K562 (cell line): ENCODE results near the gene AMFR. TPM values are rescaled to one million over a fixed set of nuclear protein-coding genes. Genes with fewer than 3 reads are reported as not detected.
A peak's percentile ranks its signal among the peaks of the same experiment; 100 is the strongest.

ENCODE experiments used
- ATAC-seq: fragments of 200-7000 bp; cut with Tn5 transposase; 3 replicates; pipeline ENCODE4 v1.9.1; 2020; ENCODE audit warnings: moderate library complexity
- BruUV-seq: library from RNA; stranded (reverse); fragments of 400-500 nt; replicated peaks from 2 replicates; lab custom pipeline; 2021; lab: Mats Ljungman, UMichigan
- CTCF ChIA-PET: fragments of 300-600 bp; formaldehyde crosslinking; extraction: SDS; loops from one replicate; lab custom pipeline; 2021; ENCODE audit warnings: low intra/inter-chr PET ratio; lab: Yijun Ruan, JAX
- POLR2A ChIA-PET: fragments of 300-600, 350-650 bp; sonication (Branson Sonifier 250); formaldehyde crosslinking; extraction: SDS; loops from one replicate; lab custom pipeline; 2021; ENCODE audit warnings: antibody characterized with exemption, inconsistent platforms; lab: Yijun Ruan, JAX
- DNase-seq, 4 experiments: peaks; one replicate each; pipeline versions ENCODE4 v3.0.0 to v3.0.0-alpha.2; 2011 to 2018; ENCODE audit warnings: low spot score in 3 of 4, mixed read lengths in 3 of 4; ENCODE audit errors: extremely low read depth in 1 of 4
- FAIRE-seq: peaks from 2 replicates; lab custom pipeline; 2011; peaks lifted over from hg19 to GRCh38; lab: Jason Lieb, UNC
- H2AFZ ChIP-seq: 2 replicates; pipeline ENCODE4 v1.6.0; 2011; ENCODE audit warnings: low read depth, low read length, control low read depth, inconsistent platforms
- H3K27ac ChIP-seq: fragments of 200-600 bp; 3 replicates; pipeline ENCODE4 v1.8.0; 2011; ENCODE audit warnings: low read depth, mild to moderate bottlenecking, control low read depth, inconsistent platforms, low read length, moderate library complexity, mixed read lengths; ENCODE audit errors: extremely low read depth
- H3K27me3 ChIP-seq, 2 experiments: fragments of 300-600 bp in 1 of 2; 2 replicates in 1 of 2; 3 replicates in 1 of 2; pipeline versions ENCODE4 v1.6.0 to v1.8.0; 2011; ENCODE audit warnings: inconsistent platforms in 2 of 2, low read length in 2 of 2, mild to moderate bottlenecking in 1 of 2, mixed read lengths in 1 of 2, moderate library complexity in 1 of 2; ENCODE audit not compliant: control insufficient read depth in 2 of 2, insufficient read depth in 2 of 2
- H3K36me3 ChIP-seq: fragments of 300-600 bp; 3 replicates; pipeline ENCODE4 v1.8.0; 2011; ENCODE audit warnings: mild to moderate bottlenecking, low read length, inconsistent platforms; ENCODE audit not compliant: control insufficient read depth, insufficient read depth
- H3K4me1 ChIP-seq, 2 experiments: fragments of 200-600 bp in 1 of 2; replicated peaks in 1 of 2; 2 replicates in 1 of 2; 3 replicates in 1 of 2; pipeline versions ENCODE4 v1.5.1 to v1.8.0; 2011; ENCODE audit warnings: inconsistent platforms in 2 of 2, low read length in 2 of 2, mild to moderate bottlenecking in 1 of 2, mixed read lengths in 1 of 2, moderate library complexity in 1 of 2; ENCODE audit not compliant: control insufficient read depth in 2 of 2, insufficient read depth in 2 of 2
- H3K4me2 ChIP-seq: 2 replicates; pipeline ENCODE4 v1.6.1; 2011; ENCODE audit warnings: low read length, control low read depth, inconsistent platforms, mixed read lengths; ENCODE audit not compliant: insufficient read depth
- H3K4me3 ChIP-seq: fragments of 200-600 bp; sonication (generic), shearing (Covaris generic); 2 replicates; pipeline ENCODE4 v1.5.1; 2016; ENCODE audit warnings: control low read depth, inconsistent platforms
- H3K79me2 ChIP-seq: fragments of 200-600 bp; 3 replicates; pipeline ENCODE4 v1.8.0; 2011; ENCODE audit warnings: low read length, inconsistent platforms; ENCODE audit not compliant: control insufficient read depth, insufficient read depth
- H3K9ac ChIP-seq, 2 experiments: 2 replicates each; pipeline versions ENCODE4 v1.6.0 to v1.6.1; 2011; ENCODE audit warnings: low read depth in 2 of 2, low read length in 2 of 2, control low read depth in 1 of 2, inconsistent platforms in 1 of 2, mild to moderate bottlenecking in 1 of 2, mixed read lengths in 1 of 2; ENCODE audit not compliant: insufficient read depth in 1 of 2
- H3K9me1 ChIP-seq: one replicate; pipeline ENCODE4 v1.6.0; 2011; ENCODE audit warnings: inconsistent platforms, mild to moderate bottlenecking, low read length, moderate library complexity; ENCODE audit not compliant: control insufficient read depth, insufficient read depth
- H3K9me3 ChIP-seq: replicated peaks from 2 replicates; pipeline ENCODE4 v1.5.1; 2011; ENCODE audit warnings: low read depth, low read length, inconsistent platforms; ENCODE audit not compliant: control insufficient read depth, insufficient read depth
- H4K20me1 ChIP-seq: replicated peaks from 2 replicates; pipeline ENCODE4 v1.6.1; 2011; ENCODE audit warnings: low read length, inconsistent platforms, mixed read lengths; ENCODE audit not compliant: control insufficient read depth, insufficient read depth
- BMI1 ChIP-seq: fragments of 150-350 bp; IDR thresholded peaks from 2 replicates; pipeline ENCODE4 v1.6.1; 2014; ENCODE audit warnings: low read length
- BRD9 ChIP-seq: fragments of 450-650 bp; IDR thresholded peaks from 2 replicates; pipeline ENCODE4 v1.6.1; 2018; ENCODE audit warnings: low read depth; ENCODE audit not compliant: partially characterized antibody
- DDX20 ChIP-seq: fragments of 450-650 bp; IDR thresholded peaks from 2 replicates; pipeline ENCODE4 v1.6.1; 2016; ENCODE audit warnings: missing genetic modification characterization, low read depth, mild to moderate bottlenecking, missing compliant biosample characterization, moderate library complexity
- FOXM1 ChIP-seq, 2 experiments: fragments of 450-650 bp in 1 of 2; sonication (generic) in 1 of 2; formaldehyde crosslinking in 1 of 2; IDR thresholded peaks; 2 replicates each; pipeline versions ENCODE4 v1.6.1 to v1.9.0; 2017 to 2022; ENCODE audit warnings: low read depth in 2 of 2, mild to moderate bottlenecking in 2 of 2, missing genetic modification reagents in 1 of 2, moderate library complexity in 1 of 2
- KDM1A ChIP-seq, 2 experiments: fragments of 450-650 bp; IDR thresholded peaks; 2 replicates each; pipeline ENCODE4 v1.6.1; 2016; ENCODE audit warnings: mild to moderate bottlenecking in 2 of 2
- MCM5 ChIP-seq: fragments of 450-650 bp; IDR thresholded peaks from 2 replicates; pipeline ENCODE4 v1.6.1; 2016; ENCODE audit warnings: low read depth
- RAD21 ChIP-seq, 2 experiments: fragments of 250-450 bp in 1 of 2; fragments of 450-650 bp in 1 of 2; sonication (Bioruptor Pico) in 1 of 2; formaldehyde crosslinking in 1 of 2; IDR thresholded peaks in 1 of 2; conservative IDR thresholded peaks in 1 of 2; 2 replicates each; pipeline versions ENCODE4 v1.4.0 to v1.8.0; 2020 to 2022; ENCODE audit warnings: mild to moderate bottlenecking in 2 of 2, moderate library complexity in 1 of 2
- TAL1 ChIP-seq: fragments of 450-650 bp; IDR thresholded peaks from 2 replicates; pipeline ENCODE4 v1.6.1; 2016; ENCODE audit warnings: mild to moderate bottlenecking
- TARDBP ChIP-seq: fragments of 450-650 bp; IDR thresholded peaks from 2 replicates; pipeline ENCODE4 v1.6.1; 2016
- TBP ChIP-seq: optimal IDR thresholded peaks from 2 replicates; pipeline ENCODE3; 2011; ENCODE audit warnings: low read depth, low read length, improper control_type of control experiment
- THRAP3 ChIP-seq: fragments of 450-650 bp; IDR thresholded peaks from 2 replicates; pipeline ENCODE4 v1.6.1; 2016; ENCODE audit warnings: mild to moderate bottlenecking, inconsistent platforms, borderline replicate concordance
- ZKSCAN1 ChIP-seq: fragments of 150-350 bp; IDR thresholded peaks from 2 replicates; pipeline ENCODE4 v1.6.1; 2016; ENCODE audit warnings: low read depth, low read length
- ZNF3 ChIP-seq: fragments of 250-450 bp; sonication (Bioruptor Pico); IDR thresholded peaks from 2 replicates; pipeline ENCODE4 v1.5.0; 2021; ENCODE audit warnings: mild to moderate bottlenecking, moderate library complexity
- ZNF316 ChIP-seq: fragments of 450-650 bp; IDR thresholded peaks from 2 replicates; pipeline ENCODE4 v1.6.1; 2016
- ZNF717 ChIP-seq: fragments of 250-450 bp; sonication (Bioruptor Pico); IDR thresholded peaks from 2 replicates; pipeline ENCODE4 v1.5.0; 2021
- WGBS: fragments of 100-300 bp; shearing (Covaris generic); methylation state at CpG from one replicate; pipeline ENCODE4 v1.1.6; 2016; ENCODE audit warnings: low coverage, mixed read lengths; ENCODE audit not compliant: insufficient coverage; ENCODE audit errors: missing lambda C conversion rate; 5-methylcytosine and 5-hydroxymethylcytosine counted together
- in situ Hi-C: fragments of 300-500 bp; cut with MboI; formaldehyde crosslinking; loops from 4 replicates; pipeline ENCODE4 v1.15.0; 2018; ENCODE audit warnings: inconsistent platforms, mixed read lengths
- intact Hi-C: fragments of 100-400 bp; cut with micrococcal nuclease; formaldehyde crosslinking; loops from 2 replicates; pipeline ENCODE4 v1.14.2; 2022
- polyA plus RNA-seq, 8 experiments: library from polyadenylated mRNA; depleted of rRNA in 4 of 8; stranded (reverse) in 5 of 8; unstranded in 3 of 8; fragments of >200 nt; fragmentation: Nextera tagmentation in 2 of 8; fragmentation: Illumina TruSeq in 1 of 8; extraction: Ambion mirVana in 2 of 8; extraction: Trizol in 1 of 8; gene quantifications; 2 replicates each; pipeline versions ENCODE4 v1.2.1 to v1.2.3, GENCODE V29; 2011 to 2014; ENCODE audit warnings: inconsistent platforms in 1 of 8, missing spikeins in 1 of 8
- total RNA-seq, 7 experiments: library from RNA; depleted of rRNA in 6 of 7; stranded (reverse); fragments of >200 nt in 6 of 7; fragmentation: Illumina TruSeq in 2 of 7; extraction: Trizol in 2 of 7; gene quantifications; 2 replicates each; pipeline versions ENCODE4 v1.2.1 to v1.2.3, GENCODE V29; 2011 to 2021; ENCODE audit warnings: low replicate concordance in 1 of 7
- TF ChIP-seq, protein P1 (sequence below): IDR thresholded peaks from 3 replicates; pipeline ENCODE4 v1.6.1; 2011; ENCODE audit warnings: borderline replicate concordance, mild to moderate bottlenecking, moderate library complexity; ENCODE audit not compliant: insufficient read length; ENCODE audit errors: extremely low read depth
- TF ChIP-seq, protein P2 (sequence below): sonication (generic); formaldehyde crosslinking; IDR thresholded peaks from 2 replicates; pipeline ENCODE4 v1.8.1; 2022; ENCODE audit warnings: missing genetic modification reagents

Gene AMFR
- total and polyA plus RNA-seq, 9 of the 15 experiments (the other 6 are each of a cell fraction or from before 2014, with no cell fraction given), result 15.6 to 113 (median 58.4) TPM

DNA sequence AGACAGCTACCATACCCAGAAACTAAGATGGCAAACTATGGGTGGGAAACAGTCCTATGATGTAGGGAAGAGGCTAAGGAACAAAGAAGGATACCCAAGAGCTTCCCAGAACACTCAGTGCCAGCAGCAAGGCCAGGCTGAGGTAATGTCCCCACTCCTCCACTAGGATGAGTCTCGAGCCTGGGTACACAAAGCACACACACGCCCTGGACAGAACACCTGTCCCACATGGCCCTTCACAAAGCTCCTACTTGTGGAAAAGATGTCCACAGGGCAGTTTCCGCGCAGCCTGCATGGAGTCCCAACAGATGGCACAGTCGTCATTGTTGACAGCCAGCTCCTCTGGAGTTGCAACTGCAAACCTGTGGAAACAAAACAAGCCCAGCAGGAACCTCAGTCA, 23.9 kb downstream of the AMFR start (continued):
- TF ChIP-seq, protein P1, sequence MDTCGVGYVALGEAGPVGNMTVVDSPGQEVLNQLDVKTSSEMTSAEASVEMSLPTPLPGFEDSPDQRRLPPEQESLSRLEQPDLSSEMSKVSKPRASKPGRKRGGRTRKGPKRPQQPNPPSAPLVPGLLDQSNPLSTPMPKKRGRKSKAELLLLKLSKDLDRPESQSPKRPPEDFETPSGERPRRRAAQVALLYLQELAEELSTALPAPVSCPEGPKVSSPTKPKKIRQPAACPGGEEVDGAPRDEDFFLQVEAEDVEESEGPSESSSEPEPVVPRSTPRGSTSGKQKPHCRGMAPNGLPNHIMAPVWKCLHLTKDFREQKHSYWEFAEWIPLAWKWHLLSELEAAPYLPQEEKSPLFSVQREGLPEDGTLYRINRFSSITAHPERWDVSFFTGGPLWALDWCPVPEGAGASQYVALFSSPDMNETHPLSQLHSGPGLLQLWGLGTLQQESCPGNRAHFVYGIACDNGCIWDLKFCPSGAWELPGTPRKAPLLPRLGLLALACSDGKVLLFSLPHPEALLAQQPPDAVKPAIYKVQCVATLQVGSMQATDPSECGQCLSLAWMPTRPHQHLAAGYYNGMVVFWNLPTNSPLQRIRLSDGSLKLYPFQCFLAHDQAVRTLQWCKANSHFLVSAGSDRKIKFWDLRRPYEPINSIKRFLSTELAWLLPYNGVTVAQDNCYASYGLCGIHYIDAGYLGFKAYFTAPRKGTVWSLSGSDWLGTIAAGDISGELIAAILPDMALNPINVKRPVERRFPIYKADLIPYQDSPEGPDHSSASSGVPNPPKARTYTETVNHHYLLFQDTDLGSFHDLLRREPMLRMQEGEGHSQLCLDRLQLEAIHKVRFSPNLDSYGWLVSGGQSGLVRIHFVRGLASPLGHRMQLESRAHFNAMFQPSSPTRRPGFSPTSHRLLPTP, result no peak
- peak in 1 of 2 experiments; percentile 30; a peak in 2 of 4 replicates for TF ChIP-seq RAD21 (CRISPR knock-in tag; conservative IDR thresholded peaks at IDR 0.05 in 1 of 2, IDR thresholded peaks at IDR 0.05 in 1 of 2)

DNA sequence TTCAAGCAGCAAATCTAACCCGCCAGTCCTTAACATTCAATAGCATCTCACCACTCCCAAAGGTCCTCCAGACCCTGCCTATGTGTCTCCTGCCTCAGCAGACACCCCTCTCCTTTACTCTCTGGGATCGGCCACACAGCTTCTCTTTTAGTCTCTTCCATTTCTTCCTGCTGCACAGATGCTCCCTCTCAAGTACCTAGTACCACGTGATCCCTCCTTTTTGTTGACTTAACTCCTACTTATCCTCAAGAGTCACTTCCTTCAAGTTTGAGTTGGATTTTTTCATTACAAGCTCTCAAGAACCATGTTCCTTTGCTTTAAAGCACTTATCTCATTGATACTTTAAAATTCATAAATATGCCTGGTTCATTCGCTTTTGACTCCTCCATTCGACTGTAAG, 24.9 kb downstream of the AMFR start:
- H3K9me3 ChIP-seq, result no peaks in the 10 kb centered on the region
- BruUV-seq, result TSS peak; percentile 18
- no peaks in the 10 kb centered on the region for H3K9me1 ChIP-seq
- no peak for DNase-seq
- intact Hi-C loops (no loop called here), in situ Hi-C loops (no loop called here)
- no peak overlapping the region for H3K27ac ChIP-seq
- H3K27me3 ChIP-seq, result no peaks in the 10 kb centered on the region
- H3K4me3 ChIP-seq, result no peak overlapping the region
- H3K4me1 ChIP-seq, result no peaks in the 10 kb centered on the region
- H3K9ac ChIP-seq, result no peak overlapping the region
- 71% methylated on average over 5 of the region's 5 CpGs for WGBS
- H4K20me1 ChIP-seq, result no peaks in the 10 kb centered on the region
- no peak overlapping the region for H3K4me2 ChIP-seq
- H3K79me2 ChIP-seq, result peaks cover 7% of the 10 kb centered on the region; the same call in 2 of the 3 replicates
- CTCF ChIA-PET, result no interaction called here
- peaks cover 65% of the 10 kb centered on the region for H3K36me3 ChIP-seq
- H2AFZ ChIP-seq, result no peak overlapping the region
- FAIRE-seq, result no peak
- POLR2A ChIA-PET, result interaction anchor here (1.2 to 2.4 kb wide), 5 partner anchors 9 to 17 kb away, joined by 3 to 13 read pairs (median 5); no protein-coding TSS in a partner anchor
- no peak for ATAC-seq
- TF ChIP-seq TBP (no peak), ZNF316 (no peak), BMI1 (no peak), KDM1A (IDR thresholded peaks at IDR 0.05) (no peak), ZKSCAN1 (no peak), BRD9 (no peak), TARDBP (no peak), DDX20 (tag) (no peak), ZNF717 (CRISPR knock-in tag) (no peak), THRAP3 (no peak), ZNF3 (CRISPR knock-in tag) (no peak), TAL1 (no peak), MCM5 (no peak), FOXM1 (IDR thresholded peaks at IDR 0.05; ENCODE audit: low read depth) (no peak), FOXM1 (CRISPR knock-in tag; IDR thresholded peaks at IDR 0.05; ENCODE audit: low read depth) (no peak)
- TF ChIP-seq, protein P2, sequence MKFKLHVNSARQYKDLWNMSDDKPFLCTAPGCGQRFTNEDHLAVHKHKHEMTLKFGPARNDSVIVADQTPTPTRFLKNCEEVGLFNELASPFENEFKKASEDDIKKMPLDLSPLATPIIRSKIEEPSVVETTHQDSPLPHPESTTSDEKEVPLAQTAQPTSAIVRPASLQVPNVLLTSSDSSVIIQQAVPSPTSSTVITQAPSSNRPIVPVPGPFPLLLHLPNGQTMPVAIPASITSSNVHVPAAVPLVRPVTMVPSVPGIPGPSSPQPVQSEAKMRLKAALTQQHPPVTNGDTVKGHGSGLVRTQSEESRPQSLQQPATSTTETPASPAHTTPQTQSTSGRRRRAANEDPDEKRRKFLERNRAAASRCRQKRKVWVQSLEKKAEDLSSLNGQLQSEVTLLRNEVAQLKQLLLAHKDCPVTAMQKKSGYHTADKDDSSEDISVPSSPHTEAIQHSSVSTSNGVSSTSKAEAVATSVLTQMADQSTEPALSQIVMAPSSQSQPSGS, result no peak
